Epithelial cell of proximal tubule (primary cell): ENCODE data around the gene ARL8B. TPM values are rescaled to one million over a fixed set of nuclear protein-coding genes. Genes with fewer than 3 reads are reported as not detected.

ENCODE experiments used
- DNase-seq: peaks from one replicate; pipeline ENCODE4 v3.0.0-alpha.2; 2011; ENCODE audit warnings: low read depth
- H3K4me3 ChIP-seq: 2 replicates; pipeline ENCODE4 v1.5.1; 2011; ENCODE audit warnings: low read depth, mild to moderate bottlenecking, low read length
- CTCF ChIP-seq: conservative IDR thresholded peaks from 2 replicates; pipeline ENCODE4 v1.5.1; 2012; ENCODE audit warnings: low read depth, mild to moderate bottlenecking, low read length
- total RNA-seq: library from RNA; depleted of rRNA; stranded (reverse); fragments of >200 nt; gene quantifications from 2 replicates; pipeline ENCODE4 v1.2.3, GENCODE V29; 2015

The ARL8B gene
- total RNA-seq, 1 donor from 2014 or later = 31.1 TPM

DNA sequence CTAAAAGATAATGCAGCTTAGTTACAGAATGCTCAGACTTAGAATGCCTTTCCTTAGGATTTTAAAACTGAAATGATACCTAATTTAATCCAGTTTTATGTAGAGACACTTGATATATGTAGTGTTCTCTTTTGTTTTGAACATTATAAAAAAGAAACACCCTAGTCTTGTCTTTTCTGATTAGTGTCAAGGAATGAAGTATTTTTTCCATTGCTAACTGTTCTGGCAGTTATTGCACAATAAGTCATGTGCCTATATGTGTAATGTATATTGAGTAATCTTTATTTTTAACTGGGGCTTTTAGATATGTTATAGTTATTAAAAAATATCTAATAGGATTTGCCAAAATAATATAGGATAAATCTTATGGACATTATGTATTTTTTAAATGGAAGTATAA is 4.5 kb downstream of the ARL8B start:
- TF ChIP-seq CTCF = no peak
- no peak overlapping the region for H3K4me3 ChIP-seq
- no peak for DNase-seq

DNA sequence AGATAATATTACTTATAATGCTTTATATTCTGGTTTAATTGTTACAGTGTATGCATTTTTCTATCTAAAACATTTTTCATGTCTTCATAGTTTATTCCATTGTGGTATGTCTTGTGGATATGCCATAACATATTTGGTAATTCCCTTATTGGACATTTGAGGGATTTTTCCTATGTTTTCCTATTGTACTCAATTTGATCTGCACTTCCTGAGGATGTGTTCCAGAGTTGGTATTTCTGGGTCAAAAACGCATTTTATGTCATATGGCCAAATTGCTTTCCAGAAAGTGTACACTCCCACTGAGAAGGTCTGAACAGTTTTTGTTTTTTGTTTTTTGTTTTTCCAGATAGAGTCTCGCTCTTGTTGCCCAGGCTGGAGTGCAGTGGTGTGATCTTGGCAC is 6.8 kb downstream of the ARL8B start:
- no peak for TF ChIP-seq CTCF
- DNase-seq = no peak
- H3K4me3 ChIP-seq = no peak overlapping the region

- no peak for TF ChIP-seq CTCF
Observed at GRCh38 chr3:5133239-5134018, 11.3 kb downstream of the ARL8B start.

DNA sequence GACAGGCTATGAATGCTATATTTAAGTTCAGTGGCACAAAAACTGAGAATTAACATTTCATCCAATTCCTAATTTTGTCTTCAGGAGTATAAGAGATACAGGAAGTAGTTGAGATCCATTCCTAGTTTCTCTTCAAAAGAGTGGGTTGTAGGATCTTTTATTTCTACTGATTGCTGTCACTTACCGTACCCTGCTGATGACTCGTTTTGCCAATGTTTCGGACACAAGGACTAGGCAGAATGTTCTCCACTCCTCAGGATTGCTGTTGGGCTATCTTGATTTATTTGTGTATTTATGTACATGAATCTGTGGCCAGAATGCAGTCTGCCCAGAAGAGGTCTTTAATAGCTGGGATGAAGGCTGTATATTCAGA is 11.9 kb downstream of the ARL8B start:
- H3K4me3 ChIP-seq = no peak overlapping the region
- DNase-seq = no peak
- TF ChIP-seq CTCF = no peak

More at GRCh38 chr3:5133239-5134018, 11.3 kb downstream of the ARL8B start:
- H3K4me3 ChIP-seq = no peak overlapping the region
- no peak for DNase-seq

GRCh38 chr3:5134499-5134898 is 12.4 kb downstream of the ARL8B start:
- H3K4me3 ChIP-seq = no peak overlapping the region
- no peak for TF ChIP-seq CTCF
- DNase-seq = no peak

DNA sequence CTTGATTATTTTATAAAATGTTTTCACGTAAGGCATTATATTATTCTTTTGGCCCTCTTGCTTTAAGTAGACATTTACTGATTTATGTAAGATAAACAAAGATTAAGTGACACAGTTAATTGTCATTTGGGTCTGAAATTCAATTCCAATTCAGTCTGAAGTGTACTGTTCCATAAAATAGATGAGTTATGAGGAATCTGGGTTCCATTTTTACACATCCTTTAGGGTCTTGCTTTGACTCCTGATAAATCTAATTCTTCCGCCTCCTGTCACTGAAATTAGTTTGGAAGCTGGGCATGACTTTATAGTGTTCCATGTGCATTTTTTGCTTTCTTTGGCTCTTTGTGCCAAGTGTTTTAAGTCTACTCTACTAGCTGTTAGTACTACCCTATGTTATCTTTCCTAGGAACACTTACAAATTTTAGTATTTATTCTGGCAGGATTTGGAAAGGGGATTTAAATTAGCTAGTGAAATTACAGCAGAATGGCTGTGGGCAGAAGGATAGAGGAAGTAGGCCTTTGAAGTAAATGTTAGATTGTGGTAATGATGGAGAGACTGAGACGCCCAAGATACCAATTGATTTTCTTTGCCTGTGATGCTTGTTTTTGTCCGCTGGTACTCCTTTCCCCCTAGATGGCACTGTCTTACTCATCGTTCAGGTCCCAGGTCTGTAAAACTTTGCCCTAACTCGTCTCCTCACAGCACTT is 14.3 kb downstream of the ARL8B start:
- no peak overlapping the region for H3K4me3 ChIP-seq
- DNase-seq = no peak
- peak; percentile 62 for TF ChIP-seq CTCF
